Trophoblast cell (in vitro differentiated cells and primary cell): ENCODE results near the gene RBM39.

Experiments
- DNase-seq, 2 donors: peaks; one replicate each; pipeline ENCODE4 v3.0.0-alpha.2; 2016
- H2AFZ ChIP-seq: 2 replicates; pipeline ENCODE4 v1.6.1; 2013; ENCODE audit warnings: low read length, moderate library complexity, mild to moderate bottlenecking; ENCODE audit not compliant: insufficient read depth, poor library complexity
- H2AK5ac ChIP-seq: 2 replicates; pipeline ENCODE4 v1.6.1; 2013; ENCODE audit warnings: mild to moderate bottlenecking, low read length
- H2BK120ac ChIP-seq: 2 replicates; pipeline ENCODE4 v1.6.1; 2013; ENCODE audit warnings: low read length, mild to moderate bottlenecking, moderate library complexity; ENCODE audit not compliant: insufficient read depth, poor library complexity
- H2BK12ac ChIP-seq: 2 replicates; pipeline ENCODE4 v1.6.1; 2013; ENCODE audit warnings: mild to moderate bottlenecking, low read length, moderate library complexity
- H2BK5ac ChIP-seq: 2 replicates; pipeline ENCODE4 v1.6.1; 2013; ENCODE audit warnings: low read length, low read depth, moderate library complexity, mild to moderate bottlenecking; ENCODE audit not compliant: poor library complexity
- H3K14ac ChIP-seq: 2 replicates; pipeline ENCODE4 v1.6.1; 2013; ENCODE audit warnings: mild to moderate bottlenecking, low read length
- H3K18ac ChIP-seq: 2 replicates; pipeline ENCODE4 v1.6.1; 2013; ENCODE audit warnings: mild to moderate bottlenecking, low read length
- H3K23ac ChIP-seq: 2 replicates; pipeline ENCODE4 v1.6.1; 2013; ENCODE audit warnings: low read length
- H3K27ac ChIP-seq: 2 replicates; pipeline ENCODE4 v1.5.1; 2013; ENCODE audit warnings: low read depth, mild to moderate bottlenecking, inconsistent platforms, low read length, moderate library complexity
- H3K27me3 ChIP-seq: 2 replicates; pipeline ENCODE4 v1.6.1; 2013; ENCODE audit warnings: inconsistent platforms, mild to moderate bottlenecking, low read length, moderate library complexity; ENCODE audit not compliant: insufficient read depth
- H3K36me3 ChIP-seq, 2 experiments: 1 replicate in 1 of 2; 2 replicates in 1 of 2; pipeline ENCODE4 v1.6.1; 2013; ENCODE audit warnings: low read length in 2 of 2, mild to moderate bottlenecking in 2 of 2, moderate library complexity in 1 of 2; ENCODE audit not compliant: insufficient read depth in 2 of 2, control insufficient read depth in 1 of 2
- H3K4ac ChIP-seq: 2 replicates; pipeline ENCODE4 v1.6.1; 2013; ENCODE audit warnings: low read depth, mild to moderate bottlenecking, low read length, moderate library complexity
- H3K4me1 ChIP-seq, 2 experiments: 1 replicate in 1 of 2; 2 replicates in 1 of 2; pipeline ENCODE4 v1.6.1; 2013; ENCODE audit warnings: low read length in 2 of 2, mild to moderate bottlenecking in 2 of 2, moderate library complexity in 1 of 2; ENCODE audit not compliant: insufficient read depth in 2 of 2, control insufficient read depth in 1 of 2
- H3K4me2 ChIP-seq: 2 replicates; pipeline ENCODE4 v1.6.1; 2013; ENCODE audit warnings: inconsistent platforms, mild to moderate bottlenecking, low read length, moderate library complexity
- H3K4me3 ChIP-seq: 2 replicates; pipeline ENCODE4 v1.5.1; 2013; ENCODE audit warnings: mild to moderate bottlenecking, low read depth, low read length, inconsistent platforms
- H3K79me1 ChIP-seq: one replicate; pipeline ENCODE4 v1.6.1; 2013; ENCODE audit warnings: low read length
- H3K79me2 ChIP-seq: 2 replicates; pipeline ENCODE4 v1.6.1; 2013; ENCODE audit warnings: low read length, mild to moderate bottlenecking; ENCODE audit not compliant: control insufficient read depth, insufficient read depth, poor library complexity
- H3K9ac ChIP-seq: 2 replicates; pipeline ENCODE4 v1.6.1; 2013; ENCODE audit warnings: mild to moderate bottlenecking, low read length
- H3K9me3 ChIP-seq: 2 replicates; pipeline ENCODE4 v1.6.1; 2013; ENCODE audit warnings: low read depth, mild to moderate bottlenecking, control low read depth, inconsistent platforms, low read length; ENCODE audit not compliant: insufficient read depth
- H4K12ac ChIP-seq: 2 replicates; pipeline ENCODE4 v1.6.1; 2013; ENCODE audit warnings: low read depth, mild to moderate bottlenecking, low read length, moderate library complexity
- H4K8ac ChIP-seq: 2 replicates; pipeline ENCODE4 v1.6.1; 2013; ENCODE audit warnings: low read depth, mild to moderate bottlenecking, low read length, moderate library complexity
- H4K91ac ChIP-seq: one replicate; pipeline ENCODE4 v1.6.1; 2013; ENCODE audit warnings: low read depth, mild to moderate bottlenecking, low read length, moderate library complexity
- WGBS: extraction: QIAGEN DNeasy Blood & Tissue Kit; methylation state at CpG from one replicate; pipeline ENCODE4 v1.1.7; 2013; ENCODE audit warnings: missing lambda C conversion rate; ENCODE audit not compliant: insufficient read length, insufficient coverage; ENCODE audit errors: extremely low coverage; 5-methylcytosine and 5-hydroxymethylcytosine counted together

RBM39 gene

GRCh38 chr20:35773154-35773751 lies 31.2 kb upstream of the RBM39 start:
- Histone ChIP-seq H3K4me1 (peaks cover 6 to 19% of the 10 kb centered on the region in 2 experiments), H3K18ac (no peak overlapping the region), H2BK12ac (no peak overlapping the region), H2AFZ (no peak overlapping the region), H2BK5ac (no peak overlapping the region), H4K91ac (no peak overlapping the region), H4K8ac (peak overlapping the region; percentile 0), H3K36me3 (no peaks in the 10 kb centered on the region), H2BK120ac (no peak overlapping the region), H3K9me3 (no peaks in the 10 kb centered on the region), H2AK5ac (no peak overlapping the region), H3K4me3 (no peak overlapping the region), H3K27me3 (no peaks in the 10 kb centered on the region), H3K4ac (peak overlapping the region; percentile 47), H4K12ac (no peak overlapping the region), H3K23ac (no peak overlapping the region), H3K79me2 (peaks cover 3% of the 10 kb centered on the region), H3K4me2 (peak overlapping the region; percentile 93), H3K14ac (no peak overlapping the region), H3K79me1 (peaks cover 3% of the 10 kb centered on the region), H3K27ac (peak overlapping the region; percentile 17), H3K9ac (no peak overlapping the region)
- WGBS: no CpG with 5 or more reads among the region's 8 CpGs
- DNase-seq: peak; percentile 93 to 98

- peak overlapping the region; percentile 46 for H3K18ac ChIP-seq
- no peak overlapping the region for H2AK5ac ChIP-seq
- H3K4me1 ChIP-seq: peaks cover 6 to 19% of the 10 kb centered on the region in 2 experiments
- peak overlapping the region; percentile 82 for H3K9ac ChIP-seq
- no peaks in the 10 kb centered on the region for H3K27me3 ChIP-seq
- H2BK120ac ChIP-seq: no peak overlapping the region
- H3K4ac ChIP-seq: peak overlapping the region; percentile 47
- no peak overlapping the region for H2AFZ ChIP-seq
- no peak overlapping the region for H3K23ac ChIP-seq
- WGBS: no CpG with 5 or more reads among the region's 8 CpGs
- peak overlapping the region; percentile 93 for H3K4me2 ChIP-seq
- H4K91ac ChIP-seq: peak overlapping the region; percentile 70
- H3K79me2 ChIP-seq: peaks cover 3% of the 10 kb centered on the region
- H3K79me1 ChIP-seq: peaks cover 3% of the 10 kb centered on the region
- H3K14ac ChIP-seq: peak overlapping the region; percentile 53
- peak overlapping the region; percentile 55 for H4K8ac ChIP-seq
- DNase-seq: peak in 1 of 2 donors; percentile 35
- peak overlapping the region; percentile 2 for H3K27ac ChIP-seq
- H3K4me3 ChIP-seq: peak overlapping the region; percentile 48
- no peaks in the 10 kb centered on the region for H3K9me3 ChIP-seq
- no peak overlapping the region for H2BK5ac ChIP-seq
- no peak overlapping the region for H4K12ac ChIP-seq
- peak overlapping the region; percentile 27 for H2BK12ac ChIP-seq
- H3K36me3 ChIP-seq: no peaks in the 10 kb centered on the region
Measured at GRCh38 chr20:35772563-35773058, 30.6 kb upstream of the RBM39 start.

GRCh38 chr20:35771689-35772562 lies 29.9 kb upstream of the RBM39 start, which contains the start of gene PHF20:
TSS of gene PHF20 (plus strand) at chr20:35772015. CDS start at chr20:35801523, 29,508 bp downstream.
- Histone ChIP-seq H3K27me3 (no peaks in the 10 kb centered on the region), H2BK12ac (peak within 1 kb of the TSS; percentile 45), H2BK5ac (peak within 1 kb of the TSS; percentile 73), H3K27ac (peak within 1 kb of the TSS; percentile 68), H3K79me1 (peaks cover 3% of the 10 kb centered on the region), H3K4me3 (peak within 1 kb of the TSS; percentile 79), H2AK5ac (no peak within 1 kb of the TSS), H3K36me3 (no peaks in the 10 kb centered on the region), H3K9me3 (no peaks in the 10 kb centered on the region), H3K9ac (peak within 1 kb of the TSS; percentile 91), H2AFZ (peak within 1 kb of the TSS; percentile 64), H3K4me1 (peaks cover 6 to 19% of the 10 kb centered on the region in 2 experiments), H3K4ac (peak within 1 kb of the TSS; percentile 47), H3K14ac (peak within 1 kb of the TSS; percentile 53), H3K18ac (peak within 1 kb of the TSS; percentile 46), H4K12ac (peak within 1 kb of the TSS; percentile 56), H3K23ac (no peak within 1 kb of the TSS), H3K4me2 (peak within 1 kb of the TSS; percentile 93), H4K91ac (peak within 1 kb of the TSS; percentile 70), H4K8ac (peak within 1 kb of the TSS; percentile 70), H3K79me2 (peaks cover 3% of the 10 kb centered on the region), H2BK120ac (no peak within 1 kb of the TSS)
- DNase-seq: peak; percentile 96
- WGBS: no CpG with 5 or more reads among the region's 87 CpGs

GRCh38 chr20:35771367-35771688 lies 29.3 kb upstream of the RBM39 start:
- no CpG with 5 or more reads among the region's 9 CpGs for WGBS

More at GRCh38 chr20:35771367-35771688, 29.3 kb upstream of the RBM39 start:
- H2BK12ac ChIP-seq: peak overlapping the region; percentile 45
- H3K23ac ChIP-seq: no peak overlapping the region
- peak overlapping the region; percentile 11 for H3K18ac ChIP-seq
- H3K79me2 ChIP-seq: peaks cover 3% of the 10 kb centered on the region
- peaks cover 6 to 14% of the 10 kb centered on the region in 2 experiments for H3K4me1 ChIP-seq
- no peak overlapping the region for H2BK120ac ChIP-seq
- H2AFZ ChIP-seq: peak overlapping the region; percentile 64
- H3K4me3 ChIP-seq: peak overlapping the region; percentile 31
- H3K9ac ChIP-seq: no peak overlapping the region
- no peak overlapping the region for H3K14ac ChIP-seq
- H3K9me3 ChIP-seq: no peaks in the 10 kb centered on the region
- peak overlapping the region; percentile 39 for H4K91ac ChIP-seq
- peak overlapping the region; percentile 93 for H3K4me2 ChIP-seq
- no peaks in the 10 kb centered on the region for H3K27me3 ChIP-seq
- H3K79me1 ChIP-seq: peaks cover 3% of the 10 kb centered on the region
- peak overlapping the region; percentile 70 for H4K8ac ChIP-seq
- DNase-seq: no peak
- H4K12ac ChIP-seq: peak overlapping the region; percentile 56
- H2BK5ac ChIP-seq: no peak overlapping the region
- no peak overlapping the region for H2AK5ac ChIP-seq
- H3K27ac ChIP-seq: no peak overlapping the region
- H3K36me3 ChIP-seq: no peaks in the 10 kb centered on the region
- no peak overlapping the region for H3K4ac ChIP-seq
